Measurements from ENCODE around the gene TSHB.
A peak's percentile ranks its signal among the peaks of the same experiment; 100 is the strongest.

Gene TSHB

GRCh38 chr1:115059316-115059715 lies 29.7 kb downstream of the TSHB start:
- no peak for DNase-seq (ENCODE audit: low read depth in 2 of 2, low spot score in 1 of 2)

GRCh38 chr1:115060501-115060900 lies 30.9 kb downstream of the TSHB start:
- no peak for DNase-seq (ENCODE audit: low read depth in 2 of 2, low spot score in 1 of 2)

GRCh38 chr1:115062542-115063004 lies 32.9 kb downstream of the TSHB start:
- DNase-seq (ENCODE audit: low read depth in 2 of 2, low spot score in 1 of 2) = peak; percentile 74 to 90

- no peak for DNase-seq (ENCODE audit: low read depth in 2 of 2, low spot score in 1 of 2)
These were observed 33.7 kb downstream of the TSHB start for GRCh38 chr1:115063228-115063901.

- DNase-seq (ENCODE audit: low read depth in 2 of 2, low spot score in 1 of 2) = no peak
These were observed 34.8 kb downstream of the TSHB start for GRCh38 chr1:115064461-115064860.

- no peak for DNase-seq (ENCODE audit: low read depth in 2 of 2, low spot score in 1 of 2)
These were observed 35.4 kb downstream of the TSHB start for GRCh38 chr1:115065021-115065420.

- DNase-seq (ENCODE audit: low read depth in 2 of 2, low spot score in 1 of 2) = no peak
These were observed 37.7 kb downstream of the TSHB start for GRCh38 chr1:115067161-115067859.

- DNase-seq (ENCODE audit: low read depth in 2 of 2, low spot score in 1 of 2) = no peak
These were observed 39.4 kb downstream of the TSHB start for GRCh38 chr1:115068826-115069585.

GRCh38 chr1:115069659-115070308 lies 40.2 kb downstream of the TSHB start:
- no peak for DNase-seq (ENCODE audit: low read depth in 2 of 2, low spot score in 1 of 2)

- DNase-seq (ENCODE audit: low read depth in 2 of 2, low spot score in 1 of 2) = no peak
These were observed 41.5 kb downstream of the TSHB start for GRCh38 chr1:115071012-115071664.

GRCh38 chr1:115073298-115074087 lies 43.9 kb downstream of the TSHB start:
- DNase-seq (ENCODE audit: low read depth in 2 of 2, low spot score in 1 of 2) = no peak

GRCh38 chr1:115074839-115075534 lies 45.4 kb downstream of the TSHB start:
- DNase-seq (ENCODE audit: low read depth in 2 of 2, low spot score in 1 of 2) = no peak

- no peak for DNase-seq (ENCODE audit: low read depth in 2 of 2, low spot score in 1 of 2)
These were observed 46.8 kb downstream of the TSHB start for GRCh38 chr1:115076384-115076915.

- no peak for DNase-seq (ENCODE audit: low read depth in 2 of 2, low spot score in 1 of 2)
These were observed 47.8 kb downstream of the TSHB start for GRCh38 chr1:115077286-115077983.

- no peak for DNase-seq (ENCODE audit: low read depth in 2 of 2, low spot score in 1 of 2)
These were observed 48.3 kb downstream of the TSHB start for GRCh38 chr1:115077984-115078330.

GRCh38 chr1:115078708-115079107 lies 49.1 kb downstream of the TSHB start:
- DNase-seq (ENCODE audit: low read depth in 2 of 2, low spot score in 1 of 2) = no peak

GRCh38 chr1:115082949-115083348 lies 53.3 kb downstream of the TSHB start:
- no peak for DNase-seq (ENCODE audit: low read depth in 2 of 2, low spot score in 1 of 2)

All from stimulated activated CD8-positive, alpha-beta memory T cell treated with anti-CD3 and anti-CD28 coated beads, Interleukin-4, amount 100 ng/mL, for 1 hour (primary cell).